Sigmoid colon (tissue), 7 donors: ENCODE data around the gene USP16. TPM values are rescaled to one million over a fixed set of nuclear protein-coding genes. Genes with fewer than 3 reads are reported as not detected.

Experiments used
- DNase-seq: peaks from one replicate; pipeline ENCODE4 v3.0.0-alpha.2; 2019
- H3K27ac ChIP-seq, 4 donors: fragments of 200-600 bp; sonication (generic); one replicate each; pipeline ENCODE4 v1.5.1; 2016 to 2019; ENCODE audit warnings: mild to moderate bottlenecking in 1 of 4
- H3K27me3 ChIP-seq, 3 donors: fragments of 200-600 bp; sonication (generic); one replicate each; pipeline ENCODE4 v1.5.1; 2019; ENCODE audit warnings: mild to moderate bottlenecking in 1 of 3
- H3K36me3 ChIP-seq, 4 donors: fragments of 200-600 bp; sonication (generic); one replicate each; pipeline ENCODE4 v1.5.1; 2016 to 2019
- H3K4me1 ChIP-seq, 4 donors: fragments of 200-600 bp; sonication (generic); one replicate each; pipeline ENCODE4 v1.5.1; 2017 to 2019
- H3K4me3 ChIP-seq, 4 donors: fragments of 200-600 bp; sonication (generic); one replicate each; pipeline ENCODE4 v1.5.1; 2017 to 2019; ENCODE audit warnings: mild to moderate bottlenecking in 2 of 4, moderate library complexity in 1 of 4
- H3K9me3 ChIP-seq, 4 donors: fragments of 200-600 bp in 3 of 4; sonication (generic) in 3 of 4; one replicate each; pipeline versions ENCODE4 v1.5.1 to v1.6.1; 2013 to 2019
- CTCF ChIP-seq, 4 experiments: fragments of 450-650 bp in 3 of 4; fragments of 200-600 bp in 1 of 4; IDR thresholded peaks; one replicate each; pipeline ENCODE4 v1.5.1; 2016 to 2019; ENCODE audit warnings: antibody characterized with exemption in 4 of 4, mild to moderate bottlenecking in 3 of 4, moderate library complexity in 2 of 4
- EP300 ChIP-seq, 4 donors: sonication (generic); formaldehyde crosslinking; IDR thresholded peaks; one replicate each; pipeline ENCODE4 v1.6.1; 2017; ENCODE audit warnings: antibody characterized with exemption in 4 of 4
- POLR2A ChIP-seq, 2 donors: fragments of 450-650 bp; IDR thresholded peaks; one replicate each; pipeline ENCODE4 v1.6.1; 2016; ENCODE audit warnings: antibody characterized with exemption in 2 of 2, mild to moderate bottlenecking in 2 of 2, moderate library complexity in 2 of 2
- POLR2AphosphoS5 ChIP-seq, 4 donors: sonication (generic); formaldehyde crosslinking; IDR thresholded peaks; one replicate each; pipeline ENCODE4 v1.6.1; 2017; ENCODE audit warnings: antibody characterized with exemption in 4 of 4
- WGBS, 2 donors: extraction: QIAGEN DNeasy Blood & Tissue Kit; methylation state at CpG; one replicate each; pipeline ENCODE4 v1.1.7; 2013; 5-methylcytosine and 5-hydroxymethylcytosine counted together
- intact Hi-C: fragments of 100-400 bp; cut with DNase I; formaldehyde crosslinking; loops from one replicate; pipeline ENCODE4 v1.15.1; 2023
- polyA plus RNA-seq, 3 donors: library from polyadenylated mRNA; stranded (reverse); fragments of 200-250 nt; gene quantifications; one replicate each; pipeline ENCODE4 v1.2.3, GENCODE V29; 2013
- total RNA-seq, 4 donors: library from RNA; depleted of rRNA; stranded (reverse); fragments of >200 nt; gene quantifications; one replicate each; pipeline ENCODE4 v1.1.0, GENCODE V29; 2016
- donor health status: healthy with polysubstance abuse.
- donor health status: Bipolar disorder and iron deficiency.
- donor health status: healthy.

USP16 gene
- total and polyA plus RNA-seq, 7 donors, result 25.3 to 53.5 (median 37.8) TPM

DNA sequence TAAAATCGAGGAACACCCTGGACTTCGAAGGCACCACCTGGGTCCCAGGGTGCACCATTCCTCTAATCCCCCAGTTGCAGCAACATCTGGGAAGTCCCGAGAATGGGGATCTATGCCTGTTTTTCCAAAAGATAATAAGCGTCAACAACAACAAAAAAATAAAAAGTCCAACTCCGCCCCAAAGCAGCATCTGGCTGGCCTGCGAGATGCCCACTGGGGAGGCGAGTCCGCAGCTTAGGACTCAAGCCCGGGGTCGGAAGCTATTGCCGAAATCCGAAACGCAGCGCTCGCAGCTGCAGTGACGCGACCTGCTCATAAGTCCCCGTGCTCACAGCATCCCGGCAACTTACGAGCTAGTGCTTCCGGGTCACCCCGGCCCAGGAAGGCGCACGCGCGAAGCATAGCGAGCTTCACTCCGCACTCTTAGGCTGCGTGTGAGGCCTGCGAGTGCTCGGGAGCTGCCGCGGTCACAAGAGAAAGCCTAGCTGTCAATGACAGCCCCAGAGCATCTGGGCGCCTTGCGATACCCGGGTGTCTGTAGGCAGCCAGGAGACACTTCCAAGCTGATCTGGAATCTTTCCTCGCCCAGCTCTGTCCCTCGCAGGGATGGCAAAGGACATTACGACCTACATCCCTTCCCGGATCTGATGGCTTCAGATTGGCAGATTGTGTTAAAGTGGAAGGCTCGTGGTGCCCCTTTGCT, 21.9 kb upstream of the USP16 start:
- Histone ChIP-seq H3K27ac (peak overlapping the region; percentile 86 to 97 (median 94)), H3K4me1 (peaks cover 0 to 10% (median 6%) of the 10 kb centered on the region in 4 donors), H3K36me3 (peaks cover 0 to 19% (median 3%) of the 10 kb centered on the region in 4 donors), H3K9me3 (no peaks in the 10 kb centered on the region), H3K27me3 (no peaks in the 10 kb centered on the region), H3K4me3 (peak overlapping the region; percentile 48 to 70 (median 64))
- DNase-seq, result peak; percentile 98
- 1% methylated on average over 41 of the region's 41 CpGs for WGBS, 2 donors
- intact Hi-C loops, result loop anchor here (1.0 to 10.0 kb wide), 2 partner anchors 22 to 142 kb away; partner anchors contain the start of gene USP16
- TF ChIP-seq EP300 (IDR thresholded peaks at IDR 0.05) (no peak), POLR2A (IDR thresholded peaks at IDR 0.05) (peak; percentile 97 to 99), POLR2AphosphoS5 (IDR thresholded peaks at IDR 0.05) (peak; percentile 99 to 100 (median 100)), CTCF (IDR thresholded peaks at IDR 0.05) (no peak)

DNA sequence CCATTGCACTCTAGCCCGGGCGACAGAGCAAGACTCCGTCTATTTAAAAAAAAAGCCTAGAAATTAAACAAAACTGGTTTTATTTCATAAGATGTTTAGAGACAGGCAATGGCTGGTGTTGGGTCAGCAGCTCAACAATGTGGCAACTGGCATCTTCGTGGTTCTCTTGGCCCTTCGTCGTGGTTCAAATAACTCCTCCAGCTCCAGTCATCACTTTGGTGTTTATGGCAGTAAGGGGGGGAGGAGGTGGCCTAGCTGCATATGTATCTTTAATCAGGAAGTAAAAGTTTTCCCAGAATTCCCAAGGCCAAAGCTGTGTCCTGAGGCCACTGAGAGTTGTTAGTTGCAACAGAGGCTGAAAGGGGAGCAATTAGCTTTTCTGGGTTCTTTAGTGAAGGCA, 18.8 kb upstream of the USP16 start:
- TF ChIP-seq POLR2A (IDR thresholded peaks at IDR 0.05) (no peak), POLR2AphosphoS5 (IDR thresholded peaks at IDR 0.05) (no peak), EP300 (IDR thresholded peaks at IDR 0.05) (no peak), CTCF (IDR thresholded peaks at IDR 0.05) (no peak)
- intact Hi-C loops, result loop anchor here (10.0 kb wide), 1 partner anchor 139 kb away; no protein-coding TSS in a partner anchor
- H3K27ac ChIP-seq, result no peak overlapping the region

DNA sequence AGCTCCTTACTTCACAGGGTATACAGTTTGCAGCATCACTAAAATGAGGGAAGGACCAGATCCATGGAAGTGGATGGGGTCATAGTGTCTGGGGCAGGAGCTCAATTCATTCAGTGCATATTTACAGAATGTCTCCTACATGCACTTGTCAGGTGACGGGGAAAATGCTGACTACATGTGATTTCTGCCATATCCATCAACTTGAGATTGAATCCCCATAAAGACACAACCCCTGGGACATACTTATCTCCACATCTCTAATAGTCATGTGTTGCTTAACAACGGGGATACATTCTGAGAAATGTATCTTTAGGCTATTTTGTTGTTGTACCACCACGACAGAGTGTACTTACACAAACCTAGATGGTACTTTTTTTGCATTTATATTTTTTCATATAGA, 17.3 kb upstream of the USP16 start:
- Histone ChIP-seq H3K36me3 (peaks cover 0 to 33% (median 7%) of the 10 kb centered on the region in 4 donors), H3K27ac (no peak overlapping the region), H3K4me1 (peaks cover 0 to 10% (median 6%) of the 10 kb centered on the region in 4 donors), H3K27me3 (no peaks in the 10 kb centered on the region), H3K4me3 (no peak overlapping the region), H3K9me3 (no peaks in the 10 kb centered on the region)
- intact Hi-C loops, result loop anchor here (10.0 kb wide), 1 partner anchor 138 kb away; no protein-coding TSS in a partner anchor
- 93% methylated on average over 3 of the region's 3 CpGs for WGBS, 2 donors
- DNase-seq, result no peak
- TF ChIP-seq EP300 (IDR thresholded peaks at IDR 0.05) (no peak), POLR2AphosphoS5 (IDR thresholded peaks at IDR 0.05) (no peak), CTCF (IDR thresholded peaks at IDR 0.05) (no peak), POLR2A (IDR thresholded peaks at IDR 0.05) (no peak)

More for the DNA sequence above, 18.8 kb upstream of the USP16 start:
- WGBS, 2 donors, result 94 to 97% methylated on average over 6 of the region's 6 CpGs
- Histone ChIP-seq H3K9me3 (no peaks in the 10 kb centered on the region), H3K4me1 (peaks cover 0 to 10% (median 6%) of the 10 kb centered on the region in 4 donors), H3K36me3 (peaks cover 0 to 33% (median 7%) of the 10 kb centered on the region in 4 donors), H3K4me3 (no peak overlapping the region), H3K27me3 (no peaks in the 10 kb centered on the region)
- no peak for DNase-seq

DNA sequence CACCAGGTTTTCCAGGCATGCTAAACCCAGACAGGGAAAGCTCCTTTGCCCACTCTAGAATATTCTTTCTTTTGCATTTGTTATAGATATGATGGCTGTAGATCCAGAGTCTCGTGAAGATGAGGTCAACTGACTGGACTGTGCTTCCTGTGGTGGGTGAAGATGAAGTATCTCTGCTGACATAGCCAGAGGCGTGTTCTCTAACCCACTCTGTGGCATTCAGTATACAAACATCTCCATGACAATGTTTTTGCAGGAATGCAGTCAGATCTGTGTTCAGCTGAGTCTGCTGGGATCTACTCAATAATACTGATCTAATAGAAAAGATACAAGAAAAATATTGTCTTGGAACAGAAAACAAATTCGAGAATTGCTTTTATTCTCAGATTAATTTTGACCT, 16.7 kb upstream of the USP16 start:
- no peak overlapping the region for H3K4me3 ChIP-seq
- H3K36me3 ChIP-seq, result peaks cover 0 to 33% (median 7%) of the 10 kb centered on the region in 4 donors
- H3K4me1 ChIP-seq, result peaks cover 0 to 10% (median 6%) of the 10 kb centered on the region in 4 donors
- no peak overlapping the region for H3K27ac ChIP-seq
- DNase-seq, result no peak
- no peaks in the 10 kb centered on the region for H3K9me3 ChIP-seq
- TF ChIP-seq POLR2A (IDR thresholded peaks at IDR 0.05) (no peak), EP300 (IDR thresholded peaks at IDR 0.05) (no peak), CTCF (IDR thresholded peaks at IDR 0.05) (no peak), POLR2AphosphoS5 (IDR thresholded peaks at IDR 0.05) (no peak)
- WGBS, 2 donors, result 87 to 90% methylated on average over 3 of the region's 3 CpGs
- no peaks in the 10 kb centered on the region for H3K27me3 ChIP-seq
- intact Hi-C loops, result loop anchor here (10.0 kb wide), 1 partner anchor 137 kb away; no protein-coding TSS in a partner anchor
